PC-9 (cell line): ENCODE results near the gene KIDINS220. TPM values are rescaled to one million over a fixed set of nuclear protein-coding genes. Genes with fewer than 3 reads are reported as not detected.

Experiments used
- BruUV-seq: library from RNA; stranded (reverse); fragments of 400-500 nt; replicated peaks from 2 replicates; lab custom pipeline; 2021; lab: Mats Ljungman, UMichigan
- CTCF ChIA-PET: fragments of 300-600 bp; sonication (Branson Sonifier 250); formaldehyde crosslinking; loops from one replicate; lab custom pipeline; 2022; ENCODE audit warnings: antibody characterized with exemption; lab: Charles Lee
- POLR2A ChIA-PET: fragments of 300-600 bp; sonication (Branson Sonifier 250); formaldehyde crosslinking; loops from one replicate; lab custom pipeline; 2022; ENCODE audit warnings: antibody characterized with exemption; ENCODE audit not compliant: unreplicated experiment; lab: Charles Lee
- DNase-seq, 2 experiments: peaks; one replicate each; pipeline versions ENCODE4 v3.0.0 to v3.0.0-alpha.2; 2015 to 2022; ENCODE audit warnings: mixed read lengths in 1 of 2
- H2AFZ ChIP-seq: fragments of 200-600 bp; sonication (generic); 2 replicates; pipeline ENCODE4 v1.8.1; 2017; ENCODE audit warnings: antibody characterized with exemption
- H3F3A ChIP-seq: fragments of 200-600 bp; sonication (generic); 2 replicates; pipeline ENCODE4 v1.8.1; 2017; ENCODE audit warnings: antibody characterized with exemption, mild to moderate bottlenecking, low read depth; ENCODE audit not compliant: insufficient read depth
- H3K27ac ChIP-seq: fragments of 200-600 bp; sonication (generic); 2 replicates; pipeline ENCODE4 v1.6.1; 2016; ENCODE audit warnings: mixed run types
- H3K27me3 ChIP-seq: fragments of 200-600 bp; sonication (generic); 2 replicates; pipeline ENCODE4 v1.6.1; 2016; ENCODE audit warnings: low read depth, mixed run types; ENCODE audit not compliant: insufficient read depth
- H3K36me3 ChIP-seq: fragments of 200-600 bp; sonication (generic); 2 replicates; pipeline ENCODE4 v1.6.1; 2016; ENCODE audit warnings: low read depth, mixed run types
- H3K4me1 ChIP-seq: fragments of 200-600 bp; sonication (generic); replicated peaks from 2 replicates; pipeline ENCODE4 v1.6.1; 2016; ENCODE audit warnings: mixed run types; ENCODE audit not compliant: insufficient read depth
- H3K4me2 ChIP-seq: fragments of 200-600 bp; sonication (generic); 2 replicates; pipeline ENCODE4 v1.6.1; 2017; ENCODE audit warnings: mixed run types
- H3K4me3 ChIP-seq: fragments of 200-600 bp; sonication (generic); 2 replicates; pipeline ENCODE4 v1.6.1; 2016; ENCODE audit warnings: mixed run types
- H3K79me2 ChIP-seq: fragments of 200-600 bp; sonication (generic); 2 replicates; pipeline ENCODE4 v1.6.1; 2017; ENCODE audit warnings: low read depth, mixed run types
- H3K9me2 ChIP-seq: fragments of 200-600 bp; sonication (generic); 2 replicates; pipeline ENCODE4 v1.8.1; 2017; ENCODE audit warnings: mild to moderate bottlenecking; ENCODE audit not compliant: insufficient read depth
- H3K9me3 ChIP-seq: fragments of 200-600 bp; sonication (generic); 2 replicates; pipeline ENCODE4 v1.8.1; 2016; ENCODE audit warnings: low read depth; ENCODE audit not compliant: insufficient read depth
- H4K20me1 ChIP-seq: fragments of 200-600 bp; sonication (generic); 2 replicates; pipeline ENCODE4 v1.8.1; 2017; ENCODE audit not compliant: insufficient read depth
- CTCF ChIP-seq: fragments of 200-600 bp; sonication (generic); conservative IDR thresholded peaks from 2 replicates; pipeline ENCODE4 v1.6.1; 2017; ENCODE audit warnings: mixed run types, antibody characterized with exemption, mild to moderate bottlenecking, moderate library complexity
- EZH2 ChIP-seq: fragments of 200-600 bp; sonication (generic); IDR thresholded peaks from 2 replicates; pipeline ENCODE4 v1.8.0; 2017; ENCODE audit warnings: antibody characterized with exemption, low read depth
- intact Hi-C: fragments of 100-400 bp; cut with micrococcal nuclease; formaldehyde crosslinking; loops from one replicate; pipeline ENCODE4 v1.10.0; 2022; ENCODE audit not compliant: unreplicated experiment
- total RNA-seq: library from RNA; stranded (reverse); gene quantifications from 2 replicates; pipeline ENCODE4 v1.2.3, GENCODE V29; 2021

KIDINS220 gene
- total RNA-seq, 1 experiment from 2014 or later = 13.9 TPM

GRCh38 chr2:8800218-8800617, 37.2 kb downstream of the KIDINS220 start:
- intact Hi-C loops = no loop called here
- Histone ChIP-seq H3K27me3 (no peaks in the 10 kb centered on the region), H3F3A (peaks cover 25% of the 10 kb centered on the region), H3K9me3 (no peaks in the 10 kb centered on the region), H3K27ac (no peak overlapping the region), H3K4me1 (peaks cover 23% of the 10 kb centered on the region), H3K4me2 (no peak overlapping the region), H4K20me1 (0 out of 2 replicates have a peak, but pooled peaks cover 3% of the 10 kb centered on the region), H2AFZ (no peak overlapping the region), H3K79me2 (no peaks in the 10 kb centered on the region), H3K9me2 (0 out of 2 replicates have a peak, but pooled peaks cover 4% of the 10 kb centered on the region), H3K36me3 (0 out of 2 replicates have a peak, but pooled peaks cover under 1% of the 10 kb centered on the region), H3K4me3 (no peak overlapping the region)
- DNase-seq = no peak
- no TSS peak for BruUV-seq
- ChIA-PET CTCF (no interaction called here), POLR2A (no interaction called here)
- TF ChIP-seq CTCF (no peak), EZH2 (no peak)

DNA sequence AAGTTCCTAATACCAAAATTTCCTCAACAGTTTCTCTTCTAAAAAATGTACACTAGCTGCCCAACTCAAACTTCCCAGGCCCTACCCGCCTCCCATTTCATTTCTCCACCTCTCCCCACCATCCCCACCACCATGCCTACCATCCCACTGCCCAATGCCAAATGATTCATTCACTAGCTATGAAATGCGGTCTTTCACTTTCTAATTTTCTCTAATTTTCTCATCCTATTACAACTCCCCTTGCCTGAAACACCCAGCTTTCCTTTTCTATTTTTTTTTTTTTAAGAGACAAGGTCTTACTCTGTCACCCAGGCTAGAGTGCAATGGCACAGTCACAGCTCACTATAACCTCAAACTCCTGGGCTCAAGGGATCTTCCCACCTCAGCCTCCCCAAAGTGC, 38.4 kb downstream of the KIDINS220 start:
- intact Hi-C loops = no loop called here
- H4K20me1 ChIP-seq = 0 out of 2 replicates have a peak, but pooled peaks cover 3% of the 10 kb centered on the region
- DNase-seq = no peak
- BruUV-seq = no TSS peak
- ChIA-PET POLR2A (no interaction called here), CTCF (interaction anchor here (0.7 kb wide), 1 partner anchor 465 kb away, joined by 5 read pairs; no protein-coding TSS in a partner anchor)
- H3K36me3 ChIP-seq = no peaks in the 10 kb centered on the region
- peaks cover 13% of the 10 kb centered on the region for H3F3A ChIP-seq
- H3K4me1 ChIP-seq = peaks cover 11% of the 10 kb centered on the region
- no peak overlapping the region for H3K27ac ChIP-seq
- no peak for TF ChIP-seq EZH2
- TF ChIP-seq CTCF = no peak
- H3K4me3 ChIP-seq = no peak overlapping the region
- no peaks in the 10 kb centered on the region for H3K27me3 ChIP-seq
- H3K9me2 ChIP-seq = 0 out of 2 replicates have a peak, but pooled peaks cover 4% of the 10 kb centered on the region
- H3K79me2 ChIP-seq = no peaks in the 10 kb centered on the region
- no peaks in the 10 kb centered on the region for H3K9me3 ChIP-seq
- H3K4me2 ChIP-seq = no peak overlapping the region
- H2AFZ ChIP-seq = no peak overlapping the region

DNA sequence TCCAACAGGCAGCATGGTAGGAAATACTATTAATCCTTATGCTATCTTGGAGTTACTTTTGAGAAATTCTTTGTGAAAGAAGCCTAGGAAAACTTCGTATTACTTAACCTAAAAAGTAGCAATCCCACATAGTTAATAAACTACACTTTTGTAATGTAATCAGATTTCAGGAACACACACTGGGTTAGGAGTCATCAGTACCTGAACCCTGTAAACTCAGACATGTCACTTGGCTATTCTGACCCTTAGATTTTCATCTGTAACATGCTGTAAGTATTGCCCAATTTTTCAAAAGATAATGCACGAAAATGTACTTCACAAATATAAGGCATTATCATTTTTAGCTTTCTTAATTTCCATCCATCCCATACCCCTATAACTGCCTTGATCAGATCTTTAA, 39.0 kb downstream of the KIDINS220 start:
- H2AFZ ChIP-seq = no peak overlapping the region
- intact Hi-C loops = no loop called here
- no peak overlapping the region for H3K4me2 ChIP-seq
- peaks cover 4% of the 10 kb centered on the region; the same call in 1 of the 2 replicates for H3K36me3 ChIP-seq
- ChIA-PET POLR2A (interaction anchor here (0.6 kb wide), 1 partner anchor 74 kb away, joined by 3 read pairs; no protein-coding TSS in a partner anchor), CTCF (interaction anchor here (0.7 kb wide), 1 partner anchor 465 kb away, joined by 5 read pairs; no protein-coding TSS in a partner anchor)
- TF ChIP-seq EZH2 = no peak
- TF ChIP-seq CTCF = no peak
- no peaks in the 10 kb centered on the region for H3K79me2 ChIP-seq
- no TSS peak for BruUV-seq
- H3F3A ChIP-seq = peaks cover 7% of the 10 kb centered on the region
- DNase-seq = no peak
- no peaks in the 10 kb centered on the region for H4K20me1 ChIP-seq
- 0 out of 2 replicates have a peak, but pooled peaks cover 4% of the 10 kb centered on the region for H3K9me2 ChIP-seq
- H3K9me3 ChIP-seq = no peaks in the 10 kb centered on the region
- H3K27me3 ChIP-seq = no peaks in the 10 kb centered on the region
- no peak overlapping the region for H3K4me3 ChIP-seq
- H3K4me1 ChIP-seq = peaks cover 6% of the 10 kb centered on the region
- no peak overlapping the region for H3K27ac ChIP-seq
